ENCODE results near the gene NLRP5.
"Not testable (repeated sequence)": the region's sequence is repeated elsewhere in the genome, so short reads cannot be mapped to it uniquely, and the experiment has no call there.

Gene NLRP5

DNA sequence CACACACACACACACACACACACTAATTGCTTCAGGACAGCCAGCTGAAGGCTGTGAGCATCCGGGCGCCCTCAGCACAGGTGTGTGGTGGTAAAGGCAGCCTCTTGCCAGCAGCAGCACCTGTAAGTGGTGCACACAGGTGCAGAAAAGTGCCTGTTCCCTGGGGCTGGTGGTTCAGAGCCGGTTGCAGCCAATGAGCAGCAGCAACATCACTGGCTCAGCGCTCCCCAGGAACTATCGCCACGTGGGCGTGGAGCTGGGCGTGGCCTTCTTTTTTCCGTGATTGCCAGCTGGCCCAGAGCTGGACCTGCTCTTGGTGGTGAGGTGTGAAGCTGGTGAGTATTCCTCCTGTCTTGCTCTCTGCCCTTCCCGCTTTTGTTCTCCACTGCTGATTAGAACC, at the start of gene NLRP5:
Gene NLRP5, plus strand, starts transcription at position 289 of the 400 bp plus-strand sequence.
- no peak for DNase-seq (ENCODE audit: low read depth in 1 of 2, low spot score in 1 of 2)

DNA sequence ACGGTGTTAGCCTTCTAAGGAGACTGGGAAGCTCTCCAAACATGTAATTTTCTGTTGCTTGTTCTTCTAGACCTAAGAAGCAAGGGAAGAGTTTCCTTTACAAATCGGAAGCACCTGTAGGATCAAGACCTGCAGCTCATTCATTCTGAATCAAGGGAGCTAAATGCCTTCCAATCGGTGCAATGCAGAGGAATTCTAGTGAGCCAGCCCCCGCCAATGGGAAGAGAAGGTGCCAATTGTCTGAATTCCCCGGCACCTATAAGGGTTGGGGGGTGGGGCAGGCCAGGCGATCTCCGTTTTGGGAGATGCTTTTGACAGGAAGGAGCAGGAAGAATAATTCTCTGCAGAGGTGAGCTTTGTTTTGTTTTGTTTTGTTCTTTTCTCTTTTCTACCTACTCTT, 47.4 kb upstream of the NLRP5 start:
- DNase-seq (ENCODE audit: low read depth in 1 of 2, low spot score in 1 of 2): no peak

DNA sequence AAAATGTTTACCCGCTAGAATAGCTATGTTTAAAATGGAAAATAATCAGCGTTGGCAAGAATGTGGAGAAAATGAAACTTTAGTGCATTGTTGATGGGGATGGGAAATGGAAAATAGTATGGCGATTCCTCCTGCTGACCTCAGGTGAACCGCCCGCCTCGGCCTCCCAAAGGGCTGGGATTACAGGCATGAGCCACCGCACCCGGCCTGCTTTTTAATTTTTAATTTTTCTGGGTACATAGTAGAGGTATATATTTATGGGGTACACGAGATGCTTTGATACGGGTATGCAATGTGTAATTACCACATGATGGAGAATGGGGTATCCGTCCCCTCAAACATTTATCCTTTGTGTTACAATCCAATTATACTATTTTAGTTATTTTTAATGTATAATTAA, 46.3 kb upstream of the NLRP5 start:
- no peak for DNase-seq (ENCODE audit: low read depth in 1 of 2, low spot score in 1 of 2)

DNA sequence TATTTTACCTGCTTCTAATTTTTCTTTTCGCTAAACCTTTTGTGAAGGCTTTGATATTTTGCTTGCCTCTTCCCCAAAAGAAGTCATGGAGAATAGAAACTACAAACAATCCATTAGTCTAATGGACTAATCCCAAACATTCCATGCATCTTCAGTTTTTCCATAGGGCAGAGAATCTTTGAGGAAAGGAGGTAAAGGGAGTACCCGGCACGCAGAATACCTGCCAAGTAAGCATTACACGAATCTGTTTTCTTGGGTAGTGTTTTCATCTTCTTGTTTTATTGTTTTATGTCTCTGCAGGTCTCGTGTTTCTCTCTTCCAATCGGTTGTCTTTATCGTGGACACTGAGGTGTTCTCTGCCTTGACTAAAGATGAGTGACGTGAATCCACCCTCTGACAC, 39.0 kb upstream of the NLRP5 start, which contains the start of gene NLRP8:
Gene NLRP8, plus strand, starts transcription at position 301 of the 400 bp plus-strand sequence.
- DNase-seq (ENCODE audit: low read depth in 1 of 2, low spot score in 1 of 2): no peak

DNA sequence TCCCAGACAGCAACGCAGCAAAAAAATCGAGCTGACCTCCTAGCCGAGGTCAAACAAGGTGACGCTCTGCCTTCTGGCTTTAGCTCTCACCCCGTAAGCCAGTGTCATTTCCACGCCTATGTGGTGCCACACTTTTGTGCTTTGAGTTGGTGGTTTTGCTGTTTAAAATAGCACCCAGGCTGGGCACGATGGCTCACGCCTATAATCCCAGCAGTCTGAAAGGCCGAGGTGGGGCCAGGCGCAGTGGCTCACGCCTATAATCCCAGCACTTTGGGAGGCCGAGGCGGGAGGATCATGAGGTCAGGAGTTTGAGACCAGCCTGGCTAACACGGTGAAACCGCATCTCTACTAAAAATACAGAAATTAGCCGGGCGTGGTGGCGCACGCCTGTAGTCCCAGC, 36.0 kb upstream of the NLRP5 start:
- DNase-seq (ENCODE audit: low read depth in 1 of 2, low spot score in 1 of 2): not testable (repeated sequence)

DNA sequence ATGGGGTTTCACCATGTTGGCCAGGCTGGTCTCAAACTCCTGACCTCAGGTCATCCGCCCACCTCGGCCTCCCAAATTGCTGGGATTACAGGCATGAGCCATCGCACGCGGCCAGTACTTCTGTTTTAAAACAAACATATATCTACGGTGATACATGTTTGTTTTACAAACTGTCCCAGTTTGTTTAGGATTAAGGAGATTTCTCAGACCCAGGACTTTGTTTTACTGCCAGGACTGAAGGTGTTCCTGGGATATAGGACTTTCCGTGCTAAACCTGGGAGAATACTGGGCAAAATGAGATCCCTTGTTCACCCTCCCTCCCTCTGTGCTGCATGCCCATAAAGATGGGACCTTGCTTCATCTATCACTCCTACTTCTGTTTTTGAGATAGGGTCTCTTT, 30.1 kb upstream of the NLRP5 start:
- no peak for DNase-seq (ENCODE audit: low read depth in 1 of 2, low spot score in 1 of 2)

DNA sequence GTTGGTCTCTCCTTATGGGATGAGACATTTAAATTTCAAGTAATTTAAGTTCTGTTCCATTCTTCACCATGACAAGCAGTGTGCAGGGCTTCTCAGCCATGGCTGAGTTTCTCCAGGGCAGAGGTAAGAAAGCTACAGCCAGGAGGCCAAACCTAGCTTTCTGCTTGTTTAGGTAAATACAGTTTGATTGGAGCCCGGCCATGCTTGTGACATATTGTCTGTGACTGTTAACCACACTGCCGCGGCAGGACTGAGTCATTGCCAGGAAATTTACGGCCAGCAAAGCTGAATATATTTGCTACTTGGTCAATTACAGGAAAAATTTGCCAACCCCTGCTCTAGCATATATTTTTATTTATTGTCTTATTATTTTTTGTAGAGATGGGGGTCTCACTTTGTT, 28.2 kb upstream of the NLRP5 start:
- no peak for DNase-seq (ENCODE audit: low read depth in 1 of 2, low spot score in 1 of 2)

DNA sequence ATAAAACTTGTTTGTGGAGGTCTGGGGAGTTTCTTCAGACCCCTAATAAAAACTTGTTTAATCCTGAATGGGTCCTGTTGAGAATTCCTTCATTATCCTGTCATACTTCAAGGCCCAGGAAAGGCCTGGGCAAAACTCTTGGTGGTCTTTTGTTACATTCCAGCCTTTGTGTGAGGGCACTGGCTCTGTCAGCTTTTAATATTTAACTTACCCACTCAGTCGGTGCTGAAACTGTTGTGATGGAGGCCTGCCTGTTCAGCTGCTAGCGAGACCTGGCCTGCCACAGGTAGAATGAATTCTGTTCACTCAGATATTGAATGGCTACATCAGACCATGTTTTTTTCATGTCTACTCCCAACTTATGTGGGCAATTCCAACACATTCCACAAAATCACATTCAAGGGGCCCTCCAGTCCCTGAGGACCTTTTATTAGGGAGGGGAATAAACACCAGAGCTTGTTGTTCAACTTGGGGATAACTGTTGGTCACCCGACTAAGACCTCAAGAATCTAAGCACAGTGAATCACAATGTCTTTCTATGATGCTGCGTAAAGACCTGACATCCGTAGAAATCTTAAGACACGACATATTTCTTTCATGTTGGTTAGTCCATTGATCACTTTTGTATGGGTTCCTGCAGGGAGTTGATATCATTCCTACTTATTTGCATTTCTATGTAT, 26.4 kb upstream of the NLRP5 start:
- DNase-seq (ENCODE audit: low read depth in 1 of 2, low spot score in 1 of 2): no peak

DNA sequence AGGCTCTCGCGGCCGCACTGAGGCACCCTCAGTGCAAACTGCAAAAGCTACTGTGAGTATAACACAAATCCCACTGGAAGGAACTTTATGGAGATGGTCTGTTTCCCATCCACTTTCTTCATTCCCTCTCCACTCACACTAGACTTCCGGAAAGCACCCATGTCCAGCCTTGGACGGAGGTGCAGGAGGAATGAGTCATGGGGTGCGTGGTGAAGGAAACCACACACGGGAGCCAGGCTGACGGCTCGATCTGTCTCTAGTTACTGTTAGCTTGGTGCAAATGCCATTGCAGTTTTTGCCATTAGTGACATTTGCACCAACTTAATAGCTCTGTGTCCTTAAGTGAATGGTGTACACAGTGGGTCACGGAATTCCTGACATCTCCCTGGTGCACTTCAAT, 24.4 kb upstream of the NLRP5 start:
- DNase-seq (ENCODE audit: low read depth in 1 of 2, low spot score in 1 of 2): no peak

DNA sequence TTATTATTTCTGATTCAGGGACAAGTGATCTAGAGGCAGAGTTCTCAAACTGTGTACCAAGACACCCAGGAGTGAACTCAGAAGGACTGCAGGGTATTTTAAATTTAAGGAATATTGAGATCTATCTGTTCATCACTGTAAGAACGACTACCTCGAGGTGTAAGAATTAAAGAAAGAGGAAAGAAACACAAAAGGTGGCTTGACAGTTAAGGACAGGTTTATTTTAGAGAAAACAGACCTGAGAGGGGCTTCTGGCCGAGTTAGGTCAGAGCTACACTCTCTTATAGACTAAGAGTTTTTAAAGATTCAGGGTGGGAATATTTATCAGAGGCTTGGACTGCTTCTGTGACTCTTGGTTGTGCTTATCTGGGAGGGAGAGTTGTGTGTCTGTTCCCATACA, 12.6 kb upstream of the NLRP5 start:
- DNase-seq (ENCODE audit: low read depth in 1 of 2, low spot score in 1 of 2): no peak

DNA sequence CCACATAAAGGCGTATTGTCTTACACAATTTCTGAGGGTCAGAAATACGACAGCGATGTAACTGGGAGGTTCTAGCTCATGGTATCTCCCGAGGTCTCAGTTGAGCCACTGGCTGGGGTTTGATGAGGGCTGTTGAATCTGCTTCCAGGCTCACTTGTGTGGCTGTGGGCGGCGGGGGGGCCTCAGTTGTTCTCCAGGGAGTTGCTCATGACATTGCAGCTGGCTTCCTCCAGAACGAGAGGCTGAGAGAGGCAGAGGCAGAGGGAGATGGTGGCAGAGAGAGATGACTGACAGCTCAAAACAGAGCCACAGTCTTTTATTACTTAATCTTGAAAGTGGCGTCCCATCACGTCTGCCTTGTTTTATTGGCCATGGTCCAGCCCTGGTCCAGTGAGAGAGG, 6.2 kb upstream of the NLRP5 start:
- DNase-seq (ENCODE audit: low read depth in 1 of 2, low spot score in 1 of 2): no peak

DNA sequence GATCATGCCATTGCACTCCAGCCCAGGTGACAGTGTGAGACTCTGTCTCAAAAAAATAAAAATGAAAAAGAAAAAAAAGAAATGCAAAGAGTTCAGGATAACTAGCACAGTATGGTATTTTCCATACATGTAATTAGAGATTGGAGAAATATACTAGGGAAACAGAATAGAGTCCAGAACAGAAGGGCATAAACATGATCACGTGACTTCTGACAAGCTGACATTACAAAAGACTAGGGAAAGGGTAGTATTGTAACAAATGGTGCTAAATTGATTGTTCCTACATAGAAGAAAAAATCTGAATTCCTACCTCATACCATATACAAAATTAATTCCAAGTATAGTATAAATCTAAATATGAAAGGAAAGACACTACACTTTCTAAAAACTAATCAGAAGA, 1.3 kb upstream of the NLRP5 start:
- DNase-seq (ENCODE audit: low read depth in 1 of 2, low spot score in 1 of 2): no peak

DNA sequence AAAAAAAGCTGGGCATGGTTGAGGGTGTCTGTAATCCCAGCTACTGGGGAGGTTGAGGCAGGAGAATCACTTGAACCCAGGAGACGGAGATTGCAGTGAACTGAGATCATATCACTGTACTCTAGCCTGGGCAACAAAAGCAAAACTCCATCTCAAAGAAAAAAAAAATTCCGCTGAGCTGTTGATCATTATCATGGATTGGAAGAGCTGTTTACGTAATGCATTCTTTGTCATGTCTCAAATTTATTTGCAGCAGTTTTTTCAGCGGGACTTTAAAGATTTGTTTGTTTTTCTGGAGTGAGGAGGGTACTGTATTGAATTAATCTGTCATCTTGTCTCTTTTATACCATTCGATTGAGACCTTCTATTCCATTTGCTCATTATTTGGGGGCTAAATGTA, 4.3 kb downstream of the NLRP5 start:
- DNase-seq (ENCODE audit: low read depth in 1 of 2, low spot score in 1 of 2): no peak

DNA sequence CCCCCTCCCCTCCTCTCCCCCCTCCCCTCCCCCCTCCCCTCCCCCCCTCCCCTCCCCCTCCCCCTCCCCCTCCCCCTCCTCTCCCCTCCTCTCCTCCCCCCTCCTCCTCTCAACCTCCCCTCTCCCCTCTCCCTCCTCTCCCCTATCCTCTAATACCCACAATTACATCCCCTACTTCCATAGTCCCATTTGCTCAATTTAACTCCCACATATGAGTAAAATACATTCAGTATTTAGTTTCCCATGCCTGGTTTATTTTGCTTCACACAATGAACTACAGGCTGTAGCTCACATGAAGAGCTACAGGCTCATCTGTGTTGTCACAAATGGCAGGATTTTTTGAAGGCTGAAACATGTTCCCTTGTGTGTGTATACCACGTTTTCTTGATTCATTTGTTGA, 6.9 kb downstream of the NLRP5 start:
- DNase-seq (ENCODE audit: low read depth in 1 of 2, low spot score in 1 of 2): no peak

DNA sequence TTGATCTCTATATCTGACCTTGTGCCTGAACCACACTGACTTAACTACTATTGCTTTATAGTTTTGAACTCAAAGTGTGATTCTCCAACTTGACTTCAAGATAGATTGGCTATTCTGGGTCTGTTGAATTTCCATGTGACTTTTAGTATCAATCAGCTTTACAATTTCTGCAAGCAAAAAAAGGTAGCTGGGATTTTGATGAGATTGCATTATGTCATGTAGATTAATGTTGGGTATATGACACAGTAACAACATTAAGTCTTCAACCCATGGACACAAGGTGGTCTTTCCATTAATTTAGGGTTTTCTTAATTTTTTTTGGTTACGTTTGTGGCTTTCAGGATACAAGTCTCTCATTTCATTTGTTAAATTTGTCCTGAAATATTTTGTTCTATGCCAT, 28.2 kb downstream of the NLRP5 start:
- no peak for DNase-seq (ENCODE audit: low read depth in 1 of 2, low spot score in 1 of 2)

DNA sequence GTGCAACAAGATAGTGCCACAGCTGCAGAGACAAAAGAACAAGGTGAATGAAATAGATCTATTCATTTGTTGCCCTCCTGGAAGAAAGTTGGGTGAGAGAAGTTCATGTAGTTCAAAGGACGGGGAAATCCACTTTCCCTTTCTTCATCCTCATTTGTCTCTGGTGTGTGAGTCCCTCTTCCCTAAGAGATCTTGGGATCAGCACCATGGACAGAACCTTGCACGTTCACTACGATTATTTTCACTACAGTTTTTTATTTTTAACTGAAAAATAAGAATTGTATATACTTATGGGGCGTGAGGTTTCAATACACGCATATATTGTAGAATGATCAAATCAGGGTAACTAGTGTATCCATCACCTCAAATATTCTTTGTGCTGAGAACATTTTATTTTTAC, 29.2 kb downstream of the NLRP5 start:
- DNase-seq (ENCODE audit: low read depth in 1 of 2, low spot score in 1 of 2): no peak

DNA sequence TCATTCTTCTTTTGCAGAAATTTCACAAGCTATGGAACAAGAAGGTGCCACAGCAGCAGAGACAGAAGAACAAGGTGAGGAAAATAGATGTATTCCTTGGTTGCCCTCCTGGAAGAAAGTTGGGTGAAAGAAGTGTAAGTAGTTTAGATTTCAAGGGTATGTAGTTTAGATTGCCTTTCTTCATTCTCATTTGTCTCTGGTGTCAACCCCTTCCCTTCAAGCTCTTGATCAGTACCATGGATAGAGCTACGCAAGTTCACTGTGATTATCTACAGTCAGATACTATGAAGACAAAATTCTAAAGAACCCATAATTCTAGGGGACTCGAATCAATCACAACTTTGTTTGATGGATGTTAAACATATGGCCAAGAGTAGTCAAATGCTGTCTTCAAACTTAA, 32.8 kb downstream of the NLRP5 start:
- not testable (repeated sequence) for DNase-seq (ENCODE audit: low read depth in 1 of 2, low spot score in 1 of 2)

DNA sequence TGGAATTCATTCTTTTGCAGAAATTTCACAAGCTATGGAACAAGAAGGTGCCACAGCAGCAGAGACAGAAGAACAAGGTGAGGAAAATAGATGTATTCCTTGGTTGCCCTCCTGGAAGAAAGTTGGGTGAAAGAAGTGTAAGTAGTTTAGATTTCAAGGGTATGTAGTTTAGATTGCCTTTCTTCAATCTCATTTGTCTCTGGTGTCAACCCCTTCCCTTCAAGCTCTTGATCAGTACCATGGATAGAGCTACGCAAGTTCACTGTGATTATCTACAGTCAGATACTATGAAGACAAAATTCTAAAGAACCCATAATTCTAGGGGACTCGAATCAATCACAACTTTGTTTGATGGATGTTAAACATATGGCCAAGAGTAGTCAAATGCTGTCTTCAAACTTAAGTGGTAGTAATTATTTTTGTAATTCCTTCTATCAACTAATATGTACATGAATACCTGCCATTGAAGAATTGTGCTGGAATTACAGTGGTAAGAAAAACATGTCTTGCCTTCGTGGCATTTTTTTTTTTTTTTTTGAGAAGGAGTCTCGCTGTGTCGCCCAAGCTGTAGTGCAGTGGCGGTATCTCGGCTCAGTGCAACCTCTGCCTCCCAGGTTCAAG, 33.9 kb downstream of the NLRP5 start:
- DNase-seq (ENCODE audit: low read depth in 1 of 2, low spot score in 1 of 2): not testable (repeated sequence)

DNA sequence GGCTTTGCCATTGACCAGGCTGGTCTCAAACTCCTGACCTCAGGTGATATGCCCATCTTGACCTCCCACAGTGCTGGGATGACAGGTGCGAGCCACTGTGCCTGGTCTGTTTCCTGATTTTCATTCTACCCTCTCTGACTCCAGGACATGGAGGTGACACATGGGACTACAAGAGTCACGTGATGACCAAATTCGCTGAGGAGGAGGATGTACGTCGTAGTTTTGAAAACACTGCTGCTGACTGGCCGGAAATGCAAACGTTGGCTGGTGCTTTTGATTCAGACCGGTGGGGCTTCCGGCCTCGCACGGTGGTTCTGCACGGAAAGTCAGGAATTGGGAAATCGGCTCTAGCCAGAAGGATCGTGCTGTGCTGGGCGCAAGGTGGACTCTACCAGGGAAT, 40.2 kb downstream of the NLRP5 start:
- DNase-seq (ENCODE audit: low read depth in 1 of 2, low spot score in 1 of 2): no peak

DNA sequence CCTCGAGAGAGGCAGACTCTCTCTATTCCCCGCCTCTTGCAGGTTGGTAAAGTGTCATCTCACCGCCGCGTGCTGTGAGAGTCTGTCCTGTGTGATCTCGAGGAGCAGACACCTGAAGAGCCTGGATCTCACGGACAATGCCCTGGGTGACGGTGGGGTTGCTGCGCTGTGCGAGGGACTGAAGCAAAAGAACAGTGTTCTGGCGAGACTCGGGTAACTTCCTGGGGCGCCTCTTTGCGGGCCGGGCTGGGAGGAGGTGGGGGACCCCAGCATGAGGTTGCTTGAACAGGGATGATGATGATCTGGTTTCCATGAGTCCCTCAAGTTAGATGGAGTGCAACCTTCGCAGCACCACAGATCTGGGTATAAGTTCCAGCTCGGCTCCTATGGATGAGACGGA, 67.0 kb downstream of the NLRP5 start:
- no peak for DNase-seq (ENCODE audit: low read depth in 1 of 2, low spot score in 1 of 2)

DNA sequence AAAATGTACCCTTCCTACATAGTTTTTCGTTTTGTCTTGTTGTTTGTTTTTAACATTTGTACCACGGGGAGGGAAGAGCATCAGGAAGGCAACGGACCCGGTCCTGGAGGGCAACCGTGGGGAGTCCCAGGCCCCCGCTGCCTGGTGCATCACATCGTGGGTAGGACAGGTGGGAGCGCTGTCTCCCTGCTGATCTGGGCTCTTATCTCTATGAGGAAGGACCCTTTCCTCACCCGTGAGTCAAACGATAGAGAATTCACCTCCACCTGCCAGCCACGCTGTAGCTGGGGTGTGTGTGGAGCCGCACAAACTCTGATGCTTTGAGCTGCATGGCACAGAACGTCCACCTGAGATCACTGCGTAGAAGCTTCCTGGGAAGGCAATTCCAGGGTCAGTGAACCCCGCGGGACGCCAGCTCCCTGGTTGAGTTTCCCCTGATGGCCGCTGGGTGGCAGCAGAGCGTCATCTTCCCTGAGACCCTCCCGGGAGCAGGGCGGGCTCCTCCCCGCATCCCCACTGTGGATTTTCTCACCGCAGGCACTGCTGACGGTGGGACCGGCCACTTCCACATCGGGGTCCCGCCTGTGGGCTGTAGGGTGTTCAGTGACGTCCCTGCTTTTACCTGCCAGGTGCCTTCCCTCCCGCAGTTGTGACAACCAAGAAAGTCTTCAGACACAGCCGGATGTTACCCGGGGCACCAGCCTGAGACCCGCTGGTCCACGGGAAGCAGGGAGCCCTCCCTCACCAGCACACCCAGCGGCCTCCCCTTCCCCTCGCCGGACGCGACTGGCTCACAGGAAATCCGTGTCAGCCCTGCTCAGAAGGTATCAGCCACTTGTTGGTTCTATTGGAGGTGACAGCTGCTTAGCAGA, 79.8 kb downstream of the NLRP5 start:
- DNase-seq (ENCODE audit: low read depth in 1 of 2, low spot score in 1 of 2): peak; percentile 18 to 57

DNA sequence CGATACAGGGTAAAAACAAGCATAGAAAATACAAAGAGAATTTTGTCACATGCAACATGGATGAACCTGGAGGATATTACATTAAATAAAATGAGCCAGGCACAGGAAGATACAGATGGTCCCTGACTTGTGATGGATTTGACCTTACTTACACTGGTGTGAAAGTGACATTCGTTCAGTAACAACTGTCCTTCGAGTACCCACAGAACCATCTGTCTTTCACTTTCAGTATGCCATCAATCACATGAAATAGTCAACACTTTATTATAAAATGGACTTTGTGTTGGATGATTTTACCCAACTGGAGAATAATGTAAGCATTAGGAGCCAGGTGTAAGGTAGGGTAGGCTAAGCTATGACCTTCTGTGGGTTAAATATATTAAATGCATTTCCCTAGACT, 83.1 kb downstream of the NLRP5 start:
- DNase-seq (ENCODE audit: low read depth in 1 of 2, low spot score in 1 of 2): no peak
